Measurements from ENCODE around the gene KLK1. TPM values are rescaled to one million over a fixed set of nuclear protein-coding genes. Genes with fewer than 3 reads are reported as not detected.
"Not testable (repeated sequence)": the region's sequence is repeated elsewhere in the genome, so short reads cannot be mapped to it uniquely, and the experiment has no call there.

Gene KLK1
- total RNA-seq, 1 donor = not detected

DNA sequence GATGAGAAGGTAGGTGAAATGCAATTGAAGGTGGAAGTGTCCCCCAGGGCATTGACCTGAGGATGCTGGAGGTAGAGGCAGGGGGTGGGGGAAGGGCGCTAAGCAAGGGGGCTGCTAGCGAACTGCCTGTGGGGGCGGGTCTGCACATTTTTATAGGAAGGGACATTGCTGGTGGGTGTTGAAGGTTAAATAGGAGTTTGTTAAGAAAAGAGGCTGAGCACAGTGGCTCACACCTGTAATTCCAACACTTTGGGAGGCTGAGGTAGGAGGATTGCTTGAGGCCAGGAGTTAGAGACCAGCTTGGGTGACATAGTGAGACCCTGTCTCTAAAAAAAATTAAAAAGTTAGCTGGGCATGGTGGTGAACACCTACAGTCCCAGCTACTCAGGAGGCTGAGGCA lies 38.9 kb downstream of the KLK1 start:
- peaks cover 6% of the 10 kb centered on the region for H3K4me1 ChIP-seq (ENCODE audit: insufficient read depth, low read length)
- H3K79me2 ChIP-seq (ENCODE audit: insufficient read depth, low read length) = no peaks in the 10 kb centered on the region
- peak; percentile 64 for DNase-seq (ENCODE audit: insufficient read length, low spot score, missing footprints)
- no peak overlapping the region for H3K4me2 ChIP-seq (ENCODE audit: insufficient read depth, low read length)
- no peaks in the 10 kb centered on the region for H3K9me3 ChIP-seq (ENCODE audit: low read depth, low read length)
- H3K27ac ChIP-seq (ENCODE audit: low read depth, low read length) = no peak overlapping the region
- TF ChIP-seq, protein P1, sequence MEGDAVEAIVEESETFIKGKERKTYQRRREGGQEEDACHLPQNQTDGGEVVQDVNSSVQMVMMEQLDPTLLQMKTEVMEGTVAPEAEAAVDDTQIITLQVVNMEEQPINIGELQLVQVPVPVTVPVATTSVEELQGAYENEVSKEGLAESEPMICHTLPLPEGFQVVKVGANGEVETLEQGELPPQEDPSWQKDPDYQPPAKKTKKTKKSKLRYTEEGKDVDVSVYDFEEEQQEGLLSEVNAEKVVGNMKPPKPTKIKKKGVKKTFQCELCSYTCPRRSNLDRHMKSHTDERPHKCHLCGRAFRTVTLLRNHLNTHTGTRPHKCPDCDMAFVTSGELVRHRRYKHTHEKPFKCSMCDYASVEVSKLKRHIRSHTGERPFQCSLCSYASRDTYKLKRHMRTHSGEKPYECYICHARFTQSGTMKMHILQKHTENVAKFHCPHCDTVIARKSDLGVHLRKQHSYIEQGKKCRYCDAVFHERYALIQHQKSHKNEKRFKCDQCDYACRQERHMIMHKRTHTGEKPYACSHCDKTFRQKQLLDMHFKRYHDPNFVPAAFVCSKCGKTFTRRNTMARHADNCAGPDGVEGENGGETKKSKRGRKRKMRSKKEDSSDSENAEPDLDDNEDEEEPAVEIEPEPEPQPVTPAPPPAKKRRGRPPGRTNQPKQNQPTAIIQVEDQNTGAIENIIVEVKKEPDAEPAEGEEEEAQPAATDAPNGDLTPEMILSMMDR (IDR thresholded peaks at IDR 0.05; ENCODE audit: extremely low read depth, low read depth, low read length) = no peak
- H3K4me3 ChIP-seq (ENCODE audit: insufficient read depth, low read length) = no peak overlapping the region
- no peak overlapping the region for H2AFZ ChIP-seq (ENCODE audit: low read length)
- no peaks in the 10 kb centered on the region for H3K36me3 ChIP-seq (ENCODE audit: insufficient read depth, low read length)
- no peaks in the 10 kb centered on the region for H4K20me1 ChIP-seq (ENCODE audit: insufficient read depth, low read length)
- peaks cover 20% of the 10 kb centered on the region for H3K27me3 ChIP-seq (ENCODE audit: insufficient read depth, low read length)

DNA sequence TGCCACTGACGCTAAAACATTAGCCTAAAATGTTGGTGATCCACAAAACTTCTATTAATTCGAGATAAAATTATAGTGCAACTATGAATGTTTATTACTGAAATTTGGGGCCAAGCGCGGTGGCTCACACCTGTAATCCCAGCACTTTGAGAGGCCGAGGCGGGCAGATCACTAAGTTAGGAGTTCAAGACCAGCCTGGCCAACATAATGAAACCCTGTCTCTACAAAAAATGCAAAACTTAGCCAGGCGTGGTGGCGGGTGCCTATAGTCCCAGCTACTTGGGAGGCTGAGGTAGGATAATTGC lies 39.8 kb downstream of the KLK1 start:
- H3K4me2 ChIP-seq (ENCODE audit: insufficient read depth, low read length); H2AFZ ChIP-seq (ENCODE audit: low read length); H3K27ac ChIP-seq (ENCODE audit: low read depth, low read length); H3K36me3 ChIP-seq (ENCODE audit: insufficient read depth, low read length); H3K4me1 ChIP-seq (ENCODE audit: insufficient read depth, low read length); DNase-seq (ENCODE audit: insufficient read length, low spot score, missing footprints); H3K79me2 ChIP-seq (ENCODE audit: insufficient read depth, low read length); H3K4me3 ChIP-seq (ENCODE audit: insufficient read depth, low read length); H3K9me3 ChIP-seq (ENCODE audit: low read depth, low read length); H4K20me1 ChIP-seq (ENCODE audit: insufficient read depth, low read length): not testable (repeated sequence)
- peaks cover 29% of the 10 kb centered on the region for H3K27me3 ChIP-seq (ENCODE audit: insufficient read depth, low read length)

DNA sequence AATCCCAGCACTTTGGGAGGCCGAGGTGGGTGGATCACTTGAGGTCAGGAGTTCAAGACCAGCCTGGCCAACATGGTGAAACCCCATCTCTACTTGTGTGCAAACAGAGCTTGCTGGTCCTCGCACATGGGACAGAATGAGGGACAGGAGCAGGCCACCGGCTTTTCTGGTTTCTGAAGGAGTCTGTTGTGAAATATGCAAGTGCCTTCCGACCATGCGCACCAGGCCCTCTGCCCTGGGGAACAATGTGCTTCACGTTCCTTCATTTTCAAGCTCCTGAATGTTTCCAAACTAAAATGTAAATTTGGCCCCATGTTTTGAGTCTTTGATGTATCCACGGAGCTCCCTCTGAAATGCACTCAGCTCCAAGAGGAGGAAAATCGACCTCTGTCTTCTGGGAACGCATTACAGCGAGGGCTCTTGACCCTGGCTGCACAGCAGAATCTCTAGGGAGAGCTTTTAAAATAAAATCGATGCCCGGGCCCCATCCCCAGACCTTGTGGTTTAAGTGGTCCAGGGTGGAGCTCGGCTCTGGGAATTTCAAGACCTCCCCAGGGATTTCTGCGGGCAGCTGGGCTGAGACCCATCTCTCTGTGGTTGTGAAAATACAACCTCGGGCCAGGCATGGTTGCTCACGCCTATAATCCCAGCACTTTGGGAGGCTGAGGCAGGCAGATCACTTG lies 42.7 kb downstream of the KLK1 start:
- TF ChIP-seq, protein P1 (IDR thresholded peaks at IDR 0.05; ENCODE audit: extremely low read depth, low read depth, low read length) = no peak
- Histone ChIP-seq H3K27ac (ENCODE audit: low read depth, low read length) (no peak overlapping the region), H3K27me3 (ENCODE audit: insufficient read depth, low read length) (peaks cover 48% of the 10 kb centered on the region), H3K9me3 (ENCODE audit: low read depth, low read length) (no peaks in the 10 kb centered on the region), H3K4me1 (ENCODE audit: insufficient read depth, low read length) (peaks cover 9% of the 10 kb centered on the region), H3K4me2 (ENCODE audit: insufficient read depth, low read length) (peak overlapping the region; percentile 48), H3K79me2 (ENCODE audit: insufficient read depth, low read length) (no peaks in the 10 kb centered on the region), H3K36me3 (ENCODE audit: insufficient read depth, low read length) (no peaks in the 10 kb centered on the region), H3K4me3 (ENCODE audit: insufficient read depth, low read length) (no peak overlapping the region), H4K20me1 (ENCODE audit: insufficient read depth, low read length) (no peaks in the 10 kb centered on the region), H2AFZ (ENCODE audit: low read length) (no peak overlapping the region)
- peak; percentile 50 for DNase-seq (ENCODE audit: insufficient read length, low spot score, missing footprints)

DNA sequence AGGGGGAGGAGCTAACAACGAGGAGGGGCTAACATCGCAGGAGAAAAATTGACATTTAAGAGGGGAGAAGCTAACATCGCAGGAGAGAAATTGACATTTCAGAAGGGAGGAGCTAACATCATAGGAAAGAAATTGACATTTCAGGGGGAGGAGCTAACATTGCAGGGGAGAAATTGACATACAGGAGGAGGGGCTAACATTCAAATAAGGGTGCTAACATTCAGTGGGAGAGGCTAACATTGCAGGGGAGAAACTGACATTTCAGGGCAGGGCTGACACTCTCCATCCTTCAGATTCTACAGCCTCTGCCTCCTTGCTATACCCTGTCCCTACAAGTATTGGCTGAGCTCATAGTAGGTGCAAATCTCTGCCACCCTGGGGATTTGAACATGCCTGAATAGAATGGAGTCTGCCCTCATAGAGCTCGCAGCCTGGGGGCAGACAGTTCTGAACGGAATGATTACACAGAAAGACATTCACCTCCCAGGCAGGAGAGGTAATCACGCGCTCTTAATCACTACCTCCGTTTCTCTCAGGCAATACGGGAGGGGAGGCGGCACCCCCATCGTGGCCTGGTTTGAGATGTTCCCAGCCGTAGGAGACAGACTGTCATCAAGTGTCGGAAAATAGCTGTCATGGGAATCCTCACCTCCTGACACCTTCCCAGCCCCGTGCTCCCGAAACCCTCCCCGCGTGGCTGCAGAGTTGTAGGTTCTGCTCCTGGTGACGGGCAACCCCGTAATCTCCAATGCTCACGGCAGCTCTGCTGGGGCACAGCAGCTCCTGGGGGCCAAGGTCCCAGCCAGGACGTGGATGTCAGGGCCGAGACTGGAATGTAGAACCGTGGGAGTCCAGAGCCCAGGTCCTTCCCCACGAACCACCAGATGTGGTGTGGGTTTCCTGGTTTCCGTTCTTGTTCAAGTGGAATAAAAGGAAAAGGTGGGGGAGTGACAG lies 43.8 kb downstream of the KLK1 start:
- Histone ChIP-seq H3K27me3 (ENCODE audit: insufficient read depth, low read length) (peaks cover 48% of the 10 kb centered on the region), H3K27ac (ENCODE audit: low read depth, low read length) (no peak overlapping the region), H3K4me2 (ENCODE audit: insufficient read depth, low read length) (no peak overlapping the region), H3K79me2 (ENCODE audit: insufficient read depth, low read length) (no peaks in the 10 kb centered on the region), H3K4me3 (ENCODE audit: insufficient read depth, low read length) (no peak overlapping the region), H3K36me3 (ENCODE audit: insufficient read depth, low read length) (no peaks in the 10 kb centered on the region), H3K9me3 (ENCODE audit: low read depth, low read length) (no peaks in the 10 kb centered on the region), H2AFZ (ENCODE audit: low read length) (no peak overlapping the region), H3K4me1 (ENCODE audit: insufficient read depth, low read length) (peaks cover 9% of the 10 kb centered on the region), H4K20me1 (ENCODE audit: insufficient read depth, low read length) (no peaks in the 10 kb centered on the region)
- DNase-seq (ENCODE audit: insufficient read length, low spot score, missing footprints) = no peak
- TF ChIP-seq, protein P1 (IDR thresholded peaks at IDR 0.05; ENCODE audit: extremely low read depth, low read depth, low read length) = no peak
